Nephron (organoid): ENCODE data around the gene ZNF688.

Experiments
- H3K27ac Mint-ChIP-seq, 3 experiments: 2 replicates each; pipeline ENCODE4 v1.8.0; 2020; ENCODE audit warnings: mixed read lengths in 3 of 3, mild to moderate bottlenecking in 2 of 3, moderate library complexity in 1 of 3
- H3K27me3 Mint-ChIP-seq: 2 replicates; pipeline ENCODE4 v1.8.0; 2021; ENCODE audit warnings: low read depth, mild to moderate bottlenecking, moderate library complexity, mixed read lengths
- H3K36me3 Mint-ChIP-seq: 2 replicates; pipeline ENCODE4 v1.8.0; 2020; ENCODE audit warnings: low read depth, mixed read lengths
- H3K4me1 Mint-ChIP-seq: 2 replicates; pipeline ENCODE4 v1.8.0; 2020; ENCODE audit warnings: mixed read lengths
- H3K4me3 Mint-ChIP-seq, 3 experiments: 2 replicates each; pipeline ENCODE4 v1.8.0; 2020; ENCODE audit warnings: mild to moderate bottlenecking in 3 of 3, mixed read lengths in 3 of 3, moderate library complexity in 2 of 3
- H3K9me3 Mint-ChIP-seq: 2 replicates; pipeline ENCODE4 v1.8.0; 2020; ENCODE audit warnings: mixed read lengths
- CTCF ChIP-seq, 3 experiments: fragments of 200-600 bp; sonication (generic); IDR thresholded peaks; one replicate each; pipeline ENCODE4 v1.5.0; 2021; ENCODE audit warnings: antibody characterized with exemption in 3 of 3; ENCODE audit not compliant: unreplicated experiment in 3 of 3

ZNF688 gene

DNA sequence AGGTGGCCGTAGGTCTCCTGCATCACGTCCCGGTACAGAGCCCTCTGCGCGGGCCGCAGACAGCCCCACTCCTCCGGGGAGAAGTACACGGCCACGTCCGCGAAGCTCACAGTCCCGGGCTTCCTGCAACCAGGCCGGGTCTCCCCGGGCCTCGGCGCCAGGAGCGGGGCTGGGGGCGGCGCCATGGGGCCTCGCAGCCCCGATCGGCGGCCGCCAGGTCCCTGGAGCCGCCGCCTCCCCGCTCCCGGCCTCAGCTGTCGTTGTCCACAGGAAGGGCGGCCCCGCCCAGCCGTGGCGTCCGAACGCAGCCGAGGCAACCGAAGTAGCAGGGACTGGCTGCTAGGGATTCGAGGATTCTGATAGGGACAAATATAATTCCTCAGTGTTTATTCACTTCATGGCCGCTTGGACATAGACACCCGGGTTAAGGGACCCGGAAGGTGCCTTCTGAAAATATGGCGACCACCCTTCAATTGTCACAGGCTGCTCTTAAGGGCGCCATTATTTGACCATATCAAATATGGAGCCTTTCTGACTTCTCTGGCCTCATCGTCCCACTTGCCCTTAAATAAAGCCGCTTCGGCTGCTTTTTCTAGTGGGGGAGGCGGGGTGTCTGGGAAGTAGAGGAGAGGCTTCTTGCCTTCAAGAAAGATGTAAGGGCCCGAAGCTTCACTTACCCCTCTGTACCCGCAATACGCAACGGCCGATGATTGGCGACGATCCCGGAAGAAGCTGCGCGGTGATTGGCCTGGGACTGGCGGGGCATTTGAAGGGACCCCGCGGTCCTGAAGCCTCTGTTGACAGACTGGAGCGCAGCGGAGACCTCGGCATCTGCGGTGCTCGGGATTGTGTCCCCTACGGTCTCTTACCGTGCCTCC lies at the start of gene ZNF688:
TSS of gene ZNF688 (minus strand) at position 270 of the 878 bp plus-strand sequence. CDS start at position 185, 85 bp downstream.
- Mint-ChIP-seq H3K27ac (peak within 1 kb of the TSS; percentile 99 to 100 (median 100)), H3K27me3 (peaks cover 2% of the 10 kb centered on the region), H3K36me3 (no peaks in the 10 kb centered on the region), H3K9me3 (no peaks in the 10 kb centered on the region), H3K4me1 (peaks cover 19% of the 10 kb centered on the region), H3K4me3 (peak within 1 kb of the TSS; percentile 92 to 96 (median 94))
- TF ChIP-seq CTCF (IDR thresholded peaks at IDR 0.05; ENCODE audit: unreplicated experiment in 3 of 3) = no peak

GRCh38 chr16:30620169-30620568 lies 48.7 kb upstream of the ZNF688 start:
- peaks cover 42% of the 10 kb centered on the region for H3K4me1 Mint-ChIP-seq
- no peak for TF ChIP-seq CTCF (IDR thresholded peaks at IDR 0.05; ENCODE audit: unreplicated experiment in 3 of 3)
- H3K4me3 Mint-ChIP-seq = peak overlapping the region in 1 of 3 experiments; percentile 20
- no peaks in the 10 kb centered on the region for H3K27me3 Mint-ChIP-seq
- peak overlapping the region; percentile 87 to 97 (median 95) for H3K27ac Mint-ChIP-seq
- H3K9me3 Mint-ChIP-seq = peaks cover 3% of the 10 kb centered on the region
- no peaks in the 10 kb centered on the region for H3K36me3 Mint-ChIP-seq

DNA sequence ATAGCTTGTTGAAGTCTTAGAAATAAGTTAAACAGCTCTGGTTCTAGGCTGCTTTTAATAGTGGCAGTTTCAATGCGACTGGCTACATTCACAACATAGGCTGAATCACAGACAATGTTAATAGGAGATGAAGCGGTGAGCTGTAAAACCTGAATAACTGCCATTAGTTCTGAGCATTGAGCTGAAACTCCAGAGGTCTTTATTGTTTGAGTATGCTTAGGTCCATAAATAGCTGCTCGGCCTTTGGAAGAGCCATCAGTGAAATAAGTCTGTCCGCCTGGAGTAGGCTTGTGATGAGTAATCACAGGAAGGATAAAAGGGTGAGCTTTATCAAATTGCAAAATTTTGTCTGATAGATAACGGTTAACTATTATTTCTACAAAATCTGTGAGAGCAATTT lies 48.1 kb upstream of the ZNF688 start:
- Mint-ChIP-seq H3K27ac (peak overlapping the region; percentile 87 to 97 (median 95)), H3K27me3 (no peaks in the 10 kb centered on the region), H3K36me3 (no peaks in the 10 kb centered on the region), H3K9me3 (peaks cover 3% of the 10 kb centered on the region), H3K4me1 (peaks cover 42% of the 10 kb centered on the region), H3K4me3 (peak overlapping the region in 2 of 3 experiments; percentile 50 to 52)
- no peak for TF ChIP-seq CTCF (IDR thresholded peaks at IDR 0.05; ENCODE audit: unreplicated experiment in 3 of 3)

DNA sequence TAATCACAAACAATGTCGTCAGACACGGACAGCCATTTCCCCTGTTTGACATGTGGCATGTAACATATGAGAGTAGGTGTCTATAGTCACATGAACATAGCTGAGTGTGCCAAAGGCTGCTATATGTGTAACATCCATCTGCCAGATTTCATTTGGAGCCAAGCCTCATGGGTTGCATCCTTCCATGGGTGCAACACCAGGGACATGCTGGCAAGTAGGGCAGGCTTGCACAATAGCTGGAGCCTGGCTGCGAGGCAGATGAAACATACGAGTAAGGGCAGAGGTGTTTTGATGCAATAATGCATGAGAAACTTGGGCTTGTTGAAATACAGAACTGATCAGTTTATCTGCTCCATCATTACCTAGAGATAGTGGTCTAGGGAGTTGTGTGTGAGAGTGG lies 47.7 kb upstream of the ZNF688 start:
- H3K27ac Mint-ChIP-seq = peak overlapping the region; percentile 87 to 97 (median 95)
- H3K4me1 Mint-ChIP-seq = peaks cover 42% of the 10 kb centered on the region
- peak overlapping the region in 1 of 3 experiments; percentile 50 for H3K4me3 Mint-ChIP-seq
- no peaks in the 10 kb centered on the region for H3K36me3 Mint-ChIP-seq
- TF ChIP-seq CTCF (IDR thresholded peaks at IDR 0.05; ENCODE audit: unreplicated experiment in 3 of 3) = no peak
- H3K9me3 Mint-ChIP-seq = peaks cover 3% of the 10 kb centered on the region
- H3K27me3 Mint-ChIP-seq = no peaks in the 10 kb centered on the region

DNA sequence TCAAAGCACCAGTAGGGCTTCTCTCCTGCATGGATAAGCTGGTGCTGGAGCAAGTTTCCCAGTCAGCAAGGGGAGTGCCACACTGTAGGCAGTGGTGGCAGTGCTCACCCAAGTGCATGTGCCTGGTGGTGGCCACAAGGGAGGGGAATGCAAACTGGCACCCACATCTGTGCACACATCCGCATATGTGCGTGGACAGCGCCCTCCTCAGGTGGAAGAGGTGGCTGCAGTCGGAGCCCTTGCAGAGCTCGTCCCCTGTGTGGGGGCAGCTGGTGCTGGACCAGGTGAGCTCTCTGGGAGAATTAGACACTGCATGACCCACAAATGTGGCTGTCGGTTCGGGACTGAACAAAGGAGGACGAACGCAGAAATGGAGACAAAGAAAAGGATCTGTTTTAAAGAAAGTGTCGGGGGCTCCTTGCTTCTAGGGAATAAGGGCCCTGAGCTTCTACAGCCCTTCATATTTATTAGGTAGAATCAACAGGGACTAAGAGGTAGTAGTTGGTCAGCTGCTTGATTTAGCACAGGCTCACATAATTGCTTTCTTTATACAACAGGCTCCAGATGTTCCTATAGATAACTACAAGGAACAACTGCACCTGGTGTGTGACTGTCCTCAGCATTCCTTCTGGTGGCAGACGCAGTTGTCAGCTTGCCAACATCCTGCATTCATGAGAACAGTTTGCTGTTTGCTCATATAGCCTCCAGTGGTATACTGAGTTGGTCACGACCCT lies 44.0 kb upstream of the ZNF688 start:
- Mint-ChIP-seq H3K4me3 (no peak overlapping the region), H3K4me1 (peaks cover 15% of the 10 kb centered on the region), H3K27ac (peak overlapping the region; percentile 40 to 80 (median 76)), H3K9me3 (peaks cover 3% of the 10 kb centered on the region), H3K27me3 (no peaks in the 10 kb centered on the region), H3K36me3 (no peaks in the 10 kb centered on the region)
- peak; percentile 18 to 40 (median 31) for TF ChIP-seq CTCF (IDR thresholded peaks at IDR 0.05; ENCODE audit: unreplicated experiment in 3 of 3)
